Stimulated activated CD4-positive, alpha-beta T cell treated with anti-CD3 and anti-CD28 coated beads, TNF-alpha, amount 100 ng/mL, for 1 hour (primary cell): ENCODE measurements around the gene IGFBPL1.
"Not testable (repeated sequence)": the region's sequence is repeated elsewhere in the genome, so short reads cannot be mapped to it uniquely, and the experiment has no call there.

Experiments used
- DNase-seq, 3 donors: peaks; one replicate each; pipeline ENCODE4 v3.0.0-alpha.2; 2020; ENCODE audit warnings: low read depth in 3 of 3, low spot score in 1 of 3

IGFBPL1 gene

DNA sequence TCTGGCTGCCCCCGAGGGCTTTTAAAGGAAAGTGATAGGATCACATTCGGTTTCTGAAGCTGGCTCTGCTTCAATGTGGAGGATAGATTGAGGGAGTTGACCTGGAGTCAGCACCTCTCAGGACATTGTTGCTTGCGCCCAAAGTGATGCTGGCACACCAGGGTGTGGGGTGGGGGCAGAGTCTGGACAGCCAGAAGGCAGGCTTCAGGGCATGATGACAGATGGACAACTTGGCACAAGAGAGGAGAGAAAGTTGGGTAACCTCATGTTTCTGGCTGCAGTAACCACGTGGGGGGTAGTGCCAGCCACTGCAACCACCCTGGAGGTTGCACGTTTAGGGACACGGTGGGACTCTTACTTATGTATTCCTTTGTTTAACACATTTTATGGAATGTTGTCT lies 22.3 kb downstream of the IGFBPL1 start:
- DNase-seq = no peak

DNA sequence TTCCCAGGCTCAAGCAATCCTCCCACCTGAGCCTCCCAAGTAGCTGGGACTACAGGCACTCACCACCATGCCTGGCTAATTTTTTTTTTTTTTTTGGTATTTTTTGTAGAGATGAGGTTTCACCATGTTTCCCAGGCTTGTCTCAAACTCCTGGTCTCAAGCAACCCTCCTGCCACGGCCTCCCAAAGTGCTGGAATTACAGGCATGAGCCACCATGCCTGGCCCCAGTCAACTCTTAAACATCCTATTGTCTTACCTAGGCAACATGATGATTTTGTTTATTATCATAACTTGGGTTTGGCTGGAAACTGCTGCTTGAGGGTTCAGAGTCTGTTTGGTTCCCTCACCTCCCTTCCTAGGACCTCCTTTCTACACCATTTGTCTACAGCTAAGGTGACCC lies 25.1 kb downstream of the IGFBPL1 start:
- not testable (repeated sequence) for DNase-seq

DNA sequence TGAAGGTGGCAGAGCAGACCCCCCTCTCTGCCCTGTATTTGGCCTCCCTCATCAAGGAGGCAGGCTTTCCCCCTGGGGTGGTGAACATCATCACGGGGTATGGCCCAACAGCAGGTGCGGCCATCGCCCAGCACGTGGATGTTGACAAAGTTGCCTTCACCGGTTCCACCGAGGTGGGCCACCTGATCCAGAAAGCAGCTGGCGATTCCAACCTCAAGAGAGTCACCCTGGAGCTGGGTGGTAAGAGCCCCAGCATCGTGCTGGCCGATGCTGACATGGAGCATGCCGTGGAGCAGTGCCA lies 27.9 kb downstream of the IGFBPL1 start:
- no peak for DNase-seq

DNA sequence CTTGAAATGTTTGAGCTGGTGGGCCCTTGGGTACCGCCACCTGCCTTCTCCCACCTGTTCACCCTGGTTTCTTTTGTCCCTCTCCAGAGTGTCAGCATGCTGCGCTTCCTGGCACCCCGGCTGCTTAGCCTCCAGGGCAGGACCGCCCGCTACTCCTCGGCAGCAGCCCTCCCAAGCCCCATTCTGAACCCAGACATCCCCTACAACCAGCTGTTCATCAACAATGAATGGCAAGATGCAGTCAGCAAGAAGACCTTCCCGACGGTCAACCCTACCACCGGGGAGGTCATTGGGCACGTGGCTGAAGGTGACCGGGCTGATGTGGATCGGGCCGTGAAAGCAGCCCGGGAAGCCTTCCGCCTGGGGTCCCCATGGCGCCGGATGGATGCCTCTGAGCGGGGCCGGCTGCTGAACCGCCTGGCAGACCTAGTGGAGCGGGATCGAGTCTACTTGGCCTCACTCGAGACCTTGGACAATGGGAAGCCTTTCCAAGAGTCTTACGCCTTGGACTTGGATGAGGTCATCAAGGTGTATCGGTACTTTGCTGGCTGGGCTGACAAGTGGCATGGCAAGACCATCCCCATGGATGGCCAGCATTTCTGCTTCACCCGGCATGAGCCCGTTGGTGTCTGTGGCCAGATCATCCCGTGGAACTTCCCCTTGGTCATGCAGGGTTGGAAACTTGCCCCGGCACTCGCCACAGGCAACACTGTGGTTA lies 28.4 kb downstream of the IGFBPL1 start:
- DNase-seq = no peak

DNA sequence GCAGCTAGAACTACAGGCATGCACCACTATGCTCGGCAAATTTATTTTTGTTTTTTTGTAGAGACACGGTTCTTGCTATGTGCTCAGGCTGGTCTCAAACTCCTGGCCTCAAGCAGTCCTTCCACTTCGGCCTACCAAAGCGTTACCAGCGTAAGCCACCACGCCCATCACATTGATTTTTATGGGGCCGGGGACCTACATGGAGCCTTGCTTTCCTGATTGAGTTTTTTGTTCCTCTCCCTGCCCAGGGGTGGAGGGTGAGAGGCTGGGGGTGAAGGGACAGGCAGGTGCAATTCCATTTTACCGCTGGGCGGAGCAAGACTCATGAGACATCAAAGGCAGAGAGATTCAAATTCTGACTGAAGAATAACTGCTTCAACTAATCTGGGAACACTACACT lies 29.8 kb downstream of the IGFBPL1 start:
- no peak for DNase-seq

DNA sequence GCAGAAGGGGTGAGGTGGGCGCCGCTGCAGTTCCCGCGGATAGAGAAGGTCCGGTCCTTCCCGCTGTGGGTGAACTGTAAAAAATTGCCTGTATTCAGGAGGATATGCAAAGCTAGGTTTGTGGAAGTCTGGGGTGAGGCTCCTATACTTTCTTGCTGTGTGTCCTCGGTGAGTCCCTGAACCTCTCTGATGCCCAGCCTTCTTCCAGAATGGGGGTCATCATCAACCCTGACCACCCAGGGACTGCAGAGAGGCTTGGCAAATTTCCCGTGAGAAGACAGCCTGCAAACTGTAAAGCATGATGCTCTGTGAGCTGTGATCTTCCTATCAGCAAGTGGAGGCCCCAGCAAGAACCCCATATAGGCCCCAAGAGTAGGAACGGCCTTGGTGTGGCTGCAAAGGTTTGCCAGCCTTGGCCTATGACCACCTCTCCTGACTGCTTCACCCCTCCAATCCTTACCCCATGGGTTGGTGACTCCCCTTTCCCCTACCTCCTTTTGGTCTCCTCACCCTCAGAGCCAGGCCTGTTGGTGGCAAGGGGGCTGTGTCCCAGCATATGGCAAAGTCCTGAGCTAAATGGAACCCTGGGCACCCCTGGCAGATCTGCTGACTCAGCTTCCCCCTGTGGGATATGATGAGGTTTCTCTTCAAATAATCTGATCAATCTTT lies 31.0 kb downstream of the IGFBPL1 start:
- DNase-seq = no peak

DNA sequence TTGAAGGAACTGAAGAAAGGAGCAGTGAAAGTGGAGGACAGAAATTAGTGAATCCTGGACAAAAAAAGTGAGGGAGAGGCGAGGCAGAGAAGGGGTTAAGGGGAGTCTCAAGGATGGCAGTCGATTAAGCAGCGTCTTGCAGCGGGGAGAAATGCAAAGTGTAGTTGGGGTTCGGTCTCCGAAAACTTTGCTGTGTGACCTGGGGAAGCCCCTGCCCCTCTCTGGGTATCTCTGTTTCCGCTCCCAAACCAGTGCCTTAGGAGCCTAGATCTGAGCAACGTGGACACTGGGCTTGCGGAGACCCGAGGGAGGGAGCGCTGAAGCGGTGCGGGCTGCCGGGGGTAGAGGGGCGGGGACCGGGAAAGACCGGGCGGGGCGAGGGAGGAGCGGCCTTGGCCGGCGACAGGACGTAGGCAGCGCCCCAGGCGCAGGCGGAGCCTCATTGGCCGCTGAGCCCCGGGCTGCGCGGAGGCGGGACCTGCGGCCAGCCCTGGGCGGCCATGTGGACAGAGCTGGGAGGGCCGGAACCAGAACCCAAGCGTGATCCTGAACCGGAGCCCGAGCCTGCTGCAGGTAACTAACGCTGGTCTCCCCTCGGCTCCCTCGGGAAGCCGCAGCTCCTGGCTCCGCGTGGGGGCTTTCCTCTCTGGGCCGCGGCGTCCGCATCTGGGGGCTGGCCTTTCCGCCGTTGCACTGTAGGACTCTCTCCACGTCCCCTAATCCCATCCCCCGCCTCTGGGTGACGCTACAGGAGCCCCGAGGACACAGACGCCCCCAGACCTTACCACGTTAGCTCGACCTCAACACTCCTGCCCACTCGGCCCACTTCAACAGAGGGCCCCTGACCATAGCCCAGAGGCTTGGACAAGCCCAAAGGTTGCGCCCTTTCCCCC lies 31.8 kb downstream of the IGFBPL1 start, which contains the start of gene ALDH1B1:
ALDH1B1 (plus strand) TSS at position 468 of the 893 bp plus-strand sequence. CDS start 3,047 bp downstream, outside the sequence.
- DNase-seq = peak; percentile 9 to 47 (median 29)

DNA sequence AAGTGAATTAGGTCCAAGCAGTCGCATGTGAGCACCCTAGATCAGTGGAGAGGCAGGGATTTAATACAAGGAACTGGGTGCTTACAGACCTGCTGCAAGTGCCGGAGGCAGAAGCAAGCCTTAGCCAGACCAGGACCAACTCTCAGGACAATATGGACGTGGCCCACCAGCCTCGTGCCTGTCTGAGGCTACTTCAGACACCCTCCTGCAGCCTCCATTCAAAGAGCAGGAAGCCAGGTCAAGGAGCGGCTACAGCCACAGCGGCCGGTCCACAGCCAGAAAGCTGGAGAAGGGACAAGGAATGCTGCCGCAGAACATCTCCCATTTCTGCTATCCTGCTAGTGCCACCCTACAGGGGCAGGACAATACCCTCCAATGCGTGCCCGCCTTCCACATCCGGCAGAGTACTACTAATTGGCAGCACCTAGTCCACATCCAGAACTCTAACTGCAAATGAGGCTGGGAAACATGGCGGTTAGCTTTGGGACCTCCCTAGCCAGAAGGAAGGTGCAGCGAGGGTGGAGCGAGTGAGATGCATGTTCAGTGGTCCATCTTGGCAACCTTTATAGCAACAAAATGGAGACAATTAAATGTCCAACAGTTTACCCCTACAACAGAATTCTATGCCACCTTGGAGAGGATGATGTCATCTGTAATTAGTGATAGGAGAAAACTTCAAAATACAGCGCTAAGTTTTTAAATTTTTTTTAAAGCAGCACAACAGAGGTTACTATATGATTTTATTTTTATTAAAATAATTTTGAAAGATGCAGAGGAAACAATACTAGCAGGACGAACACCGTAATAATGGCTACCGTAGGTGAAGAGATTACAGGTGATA lies 32.8 kb downstream of the IGFBPL1 start:
- DNase-seq = no peak

DNA sequence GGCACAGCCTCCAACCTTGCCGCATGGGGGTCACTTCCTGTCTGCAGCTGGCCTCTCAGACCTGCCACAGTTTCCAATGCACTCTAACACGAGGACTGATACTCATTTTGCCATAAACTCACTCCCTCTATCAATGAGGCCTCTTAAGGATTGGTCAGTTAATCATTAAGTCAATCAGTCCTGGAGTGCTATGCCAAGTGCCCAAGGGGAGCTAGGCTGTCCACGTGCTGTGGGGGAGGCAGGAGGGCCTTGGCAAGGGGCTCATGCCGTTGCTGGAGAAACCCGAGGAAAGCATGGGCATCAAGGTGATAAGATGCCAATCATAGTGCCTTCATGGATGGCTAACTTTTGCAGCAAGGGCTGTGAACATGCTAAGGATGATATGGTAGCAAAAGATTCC lies 33.4 kb downstream of the IGFBPL1 start:
- DNase-seq = no peak

DNA sequence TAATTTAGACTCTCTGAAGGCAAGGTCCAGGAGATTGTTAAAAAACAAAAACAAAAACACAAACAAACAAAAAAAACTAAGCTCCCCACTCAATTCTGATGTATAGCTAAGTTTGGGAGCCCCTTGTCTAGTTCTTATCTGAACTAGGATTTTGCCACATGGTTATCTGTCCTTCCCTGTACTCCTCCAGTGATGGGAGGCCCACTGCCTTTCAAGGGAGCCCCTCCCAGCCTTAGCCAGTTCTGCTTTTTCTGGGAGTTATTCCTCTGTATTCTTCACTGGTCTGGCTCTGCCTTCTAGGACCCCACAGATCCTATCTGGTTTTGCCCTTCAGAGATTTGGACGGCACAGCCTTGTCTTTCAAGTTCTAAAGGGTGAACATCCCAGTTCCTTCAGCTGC lies 33.8 kb downstream of the IGFBPL1 start:
- DNase-seq = no peak

DNA sequence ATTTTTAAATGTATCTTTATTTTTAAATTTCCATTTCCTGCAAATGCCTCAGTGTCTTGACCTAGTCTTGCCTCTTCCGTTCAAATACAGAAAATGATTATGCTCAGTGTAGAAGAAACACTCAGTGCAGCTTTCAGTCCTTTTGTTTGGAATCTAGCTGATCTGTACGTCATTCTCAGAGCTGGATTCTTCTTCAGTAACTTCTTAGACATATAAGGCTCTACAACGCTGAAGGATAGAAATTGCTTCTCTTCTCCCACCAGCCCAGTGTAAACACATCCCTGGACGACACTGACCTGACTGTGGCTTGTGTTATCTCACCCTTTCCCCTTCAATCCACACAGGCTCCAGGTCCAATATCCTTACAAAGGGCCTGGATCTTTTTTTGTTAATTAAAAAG lies 34.9 kb downstream of the IGFBPL1 start:
- no peak for DNase-seq

DNA sequence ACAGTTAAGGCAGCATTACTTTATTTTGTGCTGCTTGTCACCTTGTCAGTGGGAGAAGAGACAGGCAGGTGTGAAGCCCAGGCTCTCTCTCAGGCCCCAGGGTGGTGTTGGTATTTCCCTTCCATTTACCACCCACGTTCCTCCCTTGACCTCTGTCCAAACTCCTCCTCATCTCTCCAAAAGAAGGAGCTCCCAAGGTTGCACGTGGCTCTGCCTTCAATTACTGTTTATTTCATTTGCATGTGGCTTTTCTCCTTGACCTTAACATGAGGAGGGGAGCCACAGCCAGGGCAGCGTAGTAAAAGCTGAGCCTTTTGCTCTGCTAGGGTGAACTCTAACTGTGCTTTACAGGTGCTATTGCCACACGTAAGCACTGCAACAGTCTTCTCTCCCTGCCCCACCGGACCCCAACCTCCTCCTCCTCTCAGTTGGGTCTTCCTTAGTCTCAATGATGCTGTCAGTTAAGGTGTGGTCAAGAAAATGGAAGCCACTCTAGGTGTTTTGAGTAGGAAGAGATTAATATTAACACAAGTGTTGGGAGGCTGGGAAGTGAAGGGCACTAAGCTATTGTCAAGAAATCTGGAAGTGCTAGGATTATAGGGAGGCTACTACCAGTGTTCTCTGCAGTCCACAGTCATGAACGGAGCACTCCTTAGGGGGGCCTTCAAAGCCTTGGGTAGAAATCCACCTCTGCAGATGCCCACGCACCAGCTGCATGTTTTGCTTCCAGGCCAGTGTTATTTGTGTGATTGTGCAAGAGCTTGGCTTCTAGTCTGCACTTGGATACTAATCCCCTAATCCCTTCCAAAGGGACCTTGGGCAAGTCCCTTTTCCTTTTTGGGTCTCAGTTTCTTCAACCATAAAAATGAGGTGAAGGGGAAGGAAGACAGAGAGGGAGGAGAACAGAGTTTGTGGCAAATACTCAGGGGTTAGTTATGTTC lies 35.7 kb downstream of the IGFBPL1 start:
- DNase-seq = no peak

DNA sequence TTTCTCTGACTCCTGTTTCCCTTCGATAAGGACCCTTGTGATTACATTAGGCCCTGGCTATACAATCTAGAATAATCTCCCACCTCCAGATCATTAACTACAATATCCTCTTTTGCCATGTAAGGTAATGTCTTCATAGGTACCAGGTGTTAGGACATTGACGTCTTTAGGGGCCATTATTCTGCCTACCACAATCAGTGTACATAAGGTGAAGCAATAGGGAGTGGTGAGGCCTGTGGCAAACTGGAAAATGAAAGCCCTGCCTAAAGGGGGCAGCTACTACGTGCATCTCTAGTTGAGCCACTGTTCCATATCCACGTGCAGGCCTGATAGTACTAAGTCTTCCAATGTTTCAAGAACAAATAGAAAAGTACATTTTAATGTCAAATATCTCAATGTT lies 36.5 kb downstream of the IGFBPL1 start:
- DNase-seq = no peak

DNA sequence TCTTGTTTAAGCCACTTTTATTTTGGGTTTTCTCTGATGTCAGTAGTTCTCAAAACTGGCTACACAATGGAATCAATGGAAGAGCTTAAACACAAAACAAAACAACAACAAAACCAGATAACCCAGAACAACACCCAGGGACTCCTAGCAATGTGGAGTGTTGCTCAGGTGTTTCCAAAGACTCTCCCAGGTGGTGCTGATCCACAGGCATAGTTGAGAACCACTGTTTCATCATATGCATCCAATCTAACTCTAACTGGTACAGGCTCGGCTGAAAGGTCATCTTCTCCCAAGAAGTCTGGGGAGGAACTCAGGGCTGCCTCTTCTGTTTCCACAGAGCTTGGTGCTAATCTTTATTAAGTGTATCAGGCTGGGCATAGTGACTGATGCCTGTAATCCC lies 37.2 kb downstream of the IGFBPL1 start:
- DNase-seq = no peak

DNA sequence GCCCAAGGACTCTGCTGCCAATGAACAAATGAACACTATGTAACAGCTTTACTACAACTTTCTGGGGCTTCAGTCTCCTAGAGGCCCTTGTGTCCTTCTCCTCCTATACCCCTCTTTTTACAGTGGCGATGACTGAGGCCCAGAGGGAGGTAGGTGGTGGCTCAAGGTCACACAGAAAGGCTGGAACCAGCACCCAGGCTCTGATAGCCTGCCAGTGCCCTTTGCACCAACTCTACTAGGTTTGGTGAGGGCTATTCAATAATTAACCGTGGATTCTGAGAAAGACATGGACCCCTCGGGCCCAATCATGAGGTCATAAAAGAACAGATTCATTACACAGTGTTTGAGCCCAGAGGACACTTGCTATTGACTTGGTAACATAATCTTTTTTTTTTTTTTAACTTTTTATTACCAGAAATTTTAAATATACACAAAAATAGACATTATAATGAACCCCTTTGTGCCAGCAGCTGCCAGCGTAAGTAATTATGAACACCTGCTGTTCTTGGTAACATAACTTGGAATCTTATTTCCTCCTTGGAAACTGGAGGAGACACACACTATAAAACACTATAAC lies 37.8 kb downstream of the IGFBPL1 start:
- no peak for DNase-seq

DNA sequence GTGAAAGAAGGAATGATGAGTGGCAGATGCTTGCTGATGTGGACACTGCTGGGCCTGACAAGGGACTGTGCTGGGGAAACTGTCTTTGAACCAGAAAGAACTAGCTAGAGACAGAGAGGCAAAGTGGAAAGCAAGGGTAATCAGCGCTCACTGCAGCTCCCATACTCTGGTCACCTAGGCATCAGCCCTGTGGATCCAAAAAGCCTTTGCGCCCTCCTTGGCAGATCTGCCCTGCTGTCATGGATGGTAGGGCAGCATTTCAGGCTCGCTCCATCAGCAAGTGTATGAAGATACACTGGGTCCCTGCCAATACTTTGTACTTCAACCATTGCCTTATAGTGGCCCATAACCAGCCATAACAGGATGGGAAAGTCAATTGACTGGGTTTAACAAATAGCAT lies 38.4 kb downstream of the IGFBPL1 start:
- DNase-seq = no peak

DNA sequence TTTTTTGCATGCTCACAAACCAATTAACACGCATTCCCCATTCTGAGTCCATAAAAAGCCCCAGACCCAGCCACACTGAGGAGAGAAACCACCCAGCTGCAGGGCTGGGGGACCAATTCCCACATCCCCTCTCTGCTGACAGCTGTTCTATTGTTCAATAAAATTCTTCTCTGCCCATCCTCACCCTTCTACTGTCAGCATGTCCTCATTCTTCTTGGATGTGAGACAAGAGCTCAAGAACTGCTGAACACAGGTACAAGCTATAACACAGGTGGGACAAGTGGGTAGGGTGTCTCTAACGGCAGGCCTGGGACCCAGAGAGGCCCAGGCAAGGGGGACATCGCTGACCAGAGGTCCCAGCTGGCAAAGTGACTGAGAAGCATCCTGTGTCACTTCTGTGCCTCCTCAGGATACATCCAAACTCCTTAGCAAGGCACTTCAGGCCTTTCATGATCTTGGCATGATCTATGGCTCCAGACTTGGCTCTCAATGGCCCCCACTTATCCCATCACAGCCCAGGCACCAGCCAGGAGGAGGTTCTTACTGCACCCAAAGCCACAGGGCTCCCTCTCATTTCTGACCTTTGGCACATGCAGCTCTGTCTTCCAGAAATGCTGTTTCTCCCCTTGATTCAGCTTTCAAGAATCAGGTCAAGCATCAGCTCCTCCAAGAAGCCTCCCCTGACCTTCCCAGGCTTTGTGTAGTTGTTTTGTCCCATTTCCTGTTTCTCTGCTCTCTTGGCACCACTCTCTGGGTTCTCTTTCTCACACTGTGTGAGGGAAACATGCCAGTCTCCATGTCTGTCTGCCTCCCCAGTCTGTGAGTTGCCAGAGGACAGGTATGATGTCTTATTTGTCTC lies 39.0 kb downstream of the IGFBPL1 start:
- DNase-seq = no peak

DNA sequence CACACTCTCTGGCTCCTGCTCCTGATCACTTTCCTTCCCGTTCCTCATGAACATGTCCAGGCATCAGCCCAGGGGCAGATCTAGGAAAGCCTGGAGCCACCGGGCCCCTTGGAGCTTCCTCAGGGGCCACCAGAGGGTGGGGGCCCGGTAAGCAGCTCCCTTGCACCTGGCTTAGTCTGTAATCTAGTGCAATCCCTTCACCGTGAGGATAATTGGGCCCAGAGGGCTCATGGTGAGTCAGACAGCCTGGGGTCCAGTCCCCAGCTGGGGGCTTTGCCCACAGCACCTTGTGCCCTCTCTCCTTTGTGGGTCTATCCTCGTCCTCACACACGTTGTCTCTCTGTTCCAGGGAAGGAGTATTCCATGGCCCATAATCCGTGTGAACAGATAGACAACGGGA lies 42.1 kb downstream of the IGFBPL1 start:
- DNase-seq = no peak
